Measurements from ENCODE around the gene UBR3.

UBR3 gene

GRCh38 chr2:169827272-169828140 lies at the start of gene UBR3:
TSS of gene UBR3 (plus strand) at chr2:169827454. CDS start at chr2:169827508, 54 bp downstream.
- peak; percentile 97 for DNase-seq (ENCODE audit: low spot score)
- in situ Hi-C loops (cut with MboI; ENCODE audit: low pct_unique_long_range_greater_than_20kb, low sequenced_read_pairs, unreplicated experiment) = no loop called here
- no peak for TF ChIP-seq CTCF (IDR thresholded peaks at IDR 0.05; ENCODE audit: extremely low read depth, insufficient read depth, missing control alignments)

- in situ Hi-C loops (cut with MboI; ENCODE audit: low pct_unique_long_range_greater_than_20kb, low sequenced_read_pairs, unreplicated experiment) = loop anchor here (25.0 kb wide), 1 partner anchor 241 kb away; no protein-coding TSS in a partner anchor
- DNase-seq (ENCODE audit: low spot score) = no peak
- TF ChIP-seq CTCF (IDR thresholded peaks at IDR 0.05; ENCODE audit: extremely low read depth, insufficient read depth, missing control alignments) = no peak
These were observed 48.8 kb upstream of the UBR3 start for GRCh38 chr2:169778446-169778845.

DNA sequence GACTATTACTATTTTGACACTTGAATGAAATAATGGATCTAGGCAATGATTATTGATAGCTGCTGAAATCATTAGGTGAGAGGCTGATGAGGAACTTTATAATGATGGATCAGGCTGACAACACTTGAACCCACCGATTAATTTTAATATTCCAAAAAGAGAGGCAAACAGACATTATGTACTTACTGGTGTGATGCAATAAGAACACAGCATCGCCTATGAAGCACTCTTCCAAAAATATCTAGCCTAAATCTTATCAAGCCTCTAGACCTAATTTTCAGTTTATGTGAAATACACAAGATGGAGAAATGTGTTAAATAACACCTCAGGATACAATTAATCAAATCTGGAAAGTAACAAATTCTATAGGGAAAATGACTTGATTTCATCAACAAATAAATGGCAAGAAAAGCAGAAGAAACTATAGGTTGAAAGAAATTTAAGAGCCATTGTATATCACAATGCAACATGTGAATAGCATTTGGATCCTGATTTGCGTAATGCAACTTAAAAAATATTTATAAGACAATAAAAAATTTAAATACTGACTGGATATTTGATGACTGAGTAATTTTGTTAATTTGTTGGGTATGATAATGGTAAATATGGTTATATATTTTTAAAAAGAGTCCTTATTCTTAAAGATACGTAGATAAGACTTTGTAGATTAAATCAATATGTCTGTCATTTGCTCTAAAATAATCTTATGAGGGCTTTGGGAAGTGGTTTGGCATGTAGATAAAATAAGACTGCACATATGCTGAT lies 45.8 kb upstream of the UBR3 start:
- DNase-seq (ENCODE audit: low spot score) = no peak
- in situ Hi-C loops (cut with MboI; ENCODE audit: low pct_unique_long_range_greater_than_20kb, low sequenced_read_pairs, unreplicated experiment) = loop anchor here (25.0 kb wide), 1 partner anchor 244 kb away; no protein-coding TSS in a partner anchor
- no peak for TF ChIP-seq CTCF (IDR thresholded peaks at IDR 0.05; ENCODE audit: extremely low read depth, insufficient read depth, missing control alignments)

- DNase-seq (ENCODE audit: low spot score) = no peak
- no peak for TF ChIP-seq CTCF (IDR thresholded peaks at IDR 0.05; ENCODE audit: extremely low read depth, insufficient read depth, missing control alignments)
- in situ Hi-C loops (cut with MboI; ENCODE audit: low pct_unique_long_range_greater_than_20kb, low sequenced_read_pairs, unreplicated experiment) = loop anchor here (25.0 kb wide), 1 partner anchor 245 kb away; no protein-coding TSS in a partner anchor
These were observed 44.7 kb upstream of the UBR3 start for GRCh38 chr2:169782513-169782912.

GRCh38 chr2:169790581-169790980 lies 36.7 kb upstream of the UBR3 start:
- no peak for DNase-seq (ENCODE audit: low spot score)
- TF ChIP-seq CTCF (IDR thresholded peaks at IDR 0.05; ENCODE audit: extremely low read depth, insufficient read depth, missing control alignments) = no peak
- in situ Hi-C loops (cut with MboI; ENCODE audit: low pct_unique_long_range_greater_than_20kb, low sequenced_read_pairs, unreplicated experiment) = loop anchor here (25.0 kb wide), 1 partner anchor 253 kb away; no protein-coding TSS in a partner anchor

DNA sequence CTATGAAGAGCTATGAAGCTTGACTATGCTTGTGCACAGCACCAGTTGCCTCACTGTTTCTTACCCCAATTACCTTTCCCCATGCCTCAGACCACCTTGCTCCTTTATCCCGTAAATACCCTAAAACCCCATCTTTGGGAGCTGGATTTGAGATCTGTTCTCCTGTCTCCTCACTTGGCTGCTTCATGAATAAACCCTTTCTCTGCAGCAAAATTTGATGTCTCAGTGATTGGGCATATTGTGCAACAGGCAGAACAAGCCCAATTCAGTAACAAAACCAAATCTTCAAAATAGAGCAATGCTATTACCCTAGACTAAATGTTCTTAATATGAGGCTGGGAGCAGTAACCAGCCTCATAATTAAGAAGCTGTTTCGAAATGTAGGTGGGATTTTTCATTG lies 32.1 kb upstream of the UBR3 start:
- no peak for DNase-seq (ENCODE audit: low spot score)
- in situ Hi-C loops (cut with MboI; ENCODE audit: low pct_unique_long_range_greater_than_20kb, low sequenced_read_pairs, unreplicated experiment) = loop anchor here (25.0 kb wide), 1 partner anchor 258 kb away; no protein-coding TSS in a partner anchor
- TF ChIP-seq CTCF (IDR thresholded peaks at IDR 0.05; ENCODE audit: extremely low read depth, insufficient read depth, missing control alignments) = no peak
